ENCODE measurements around the gene SEMA6D. TPM values are rescaled to one million over a fixed set of nuclear protein-coding genes. Genes with fewer than 3 reads are reported as not detected.

SEMA6D gene
- total and polyA plus RNA-seq, 2 experiments from 2014 or later: 77.6 to 90.6 TPM

- no peak for DNase-seq (ENCODE audit: low read depth in 1 of 2, low spot score in 1 of 2)
- Histone ChIP-seq H3K36me3 (no peaks in the 10 kb centered on the region), H3K27me3 (no peaks in the 10 kb centered on the region), H3K9me3 (ENCODE audit: low read depth) (no peaks in the 10 kb centered on the region), H3K4me3 (no peak overlapping the region), H3K27ac (no peak overlapping the region), H3K4me1 (ENCODE audit: low read depth) (peaks cover 7% of the 10 kb centered on the region)
- no peak for TF ChIP-seq CTCF (IDR thresholded peaks at IDR 0.05; ENCODE audit: low read depth, low read length)
Measured at GRCh38 chr15:47707391-47707790, 9.9 kb upstream of the SEMA6D start.

GRCh38 chr15:47708161-47708980 is 8.9 kb upstream of the SEMA6D start:
- no peak for TF ChIP-seq CTCF (IDR thresholded peaks at IDR 0.05; ENCODE audit: low read depth, low read length)
- no peak overlapping the region for H3K4me3 ChIP-seq
- peaks cover 12% of the 10 kb centered on the region for H3K4me1 ChIP-seq (ENCODE audit: low read depth)
- DNase-seq (ENCODE audit: low read depth in 1 of 2, low spot score in 1 of 2): no peak
- H3K36me3 ChIP-seq: no peaks in the 10 kb centered on the region
- no peaks in the 10 kb centered on the region for H3K27me3 ChIP-seq
- H3K9me3 ChIP-seq (ENCODE audit: low read depth): no peaks in the 10 kb centered on the region
- H3K27ac ChIP-seq: no peak overlapping the region

- peak in 1 of 2 donors; percentile 37 for DNase-seq (ENCODE audit: low read depth in 1 of 2, low spot score in 1 of 2)
- peak; percentile 62 for TF ChIP-seq CTCF (IDR thresholded peaks at IDR 0.05; ENCODE audit: low read depth, low read length)
Measured at GRCh38 chr15:47711655-47712054, 5.7 kb upstream of the SEMA6D start.

GRCh38 chr15:47715402-47715801 is 1.9 kb upstream of the SEMA6D start:
- Histone ChIP-seq H3K4me1 (ENCODE audit: low read depth) (peaks cover 19% of the 10 kb centered on the region), H3K9me3 (ENCODE audit: low read depth) (no peaks in the 10 kb centered on the region), H3K27me3 (no peaks in the 10 kb centered on the region), H3K36me3 (no peaks in the 10 kb centered on the region), H3K4me3 (no peak overlapping the region), H3K27ac (no peak overlapping the region)
- DNase-seq (ENCODE audit: low read depth in 1 of 2, low spot score in 1 of 2): no peak
- TF ChIP-seq CTCF (IDR thresholded peaks at IDR 0.05; ENCODE audit: low read depth, low read length): no peak

More at GRCh38 chr15:47711655-47712054, 5.7 kb upstream of the SEMA6D start:
- H3K27me3 ChIP-seq: no peaks in the 10 kb centered on the region
- H3K4me3 ChIP-seq: no peak overlapping the region
- peaks cover 24% of the 10 kb centered on the region for H3K4me1 ChIP-seq (ENCODE audit: low read depth)
- no peak overlapping the region for H3K27ac ChIP-seq
- H3K36me3 ChIP-seq: no peaks in the 10 kb centered on the region
- no peaks in the 10 kb centered on the region for H3K9me3 ChIP-seq (ENCODE audit: low read depth)

GRCh38 chr15:47715856-47716445 is 1.4 kb upstream of the SEMA6D start:
- Histone ChIP-seq H3K4me3 (no peak overlapping the region), H3K9me3 (ENCODE audit: low read depth) (no peaks in the 10 kb centered on the region), H3K27ac (peak overlapping the region; percentile 85), H3K4me1 (ENCODE audit: low read depth) (peaks cover 24% of the 10 kb centered on the region), H3K27me3 (no peaks in the 10 kb centered on the region), H3K36me3 (no peaks in the 10 kb centered on the region)
- DNase-seq (ENCODE audit: low read depth in 1 of 2, low spot score in 1 of 2): peak in 1 of 2 donors; percentile 64
- TF ChIP-seq CTCF (IDR thresholded peaks at IDR 0.05; ENCODE audit: low read depth, low read length): no peak

Measured in cardiac muscle cell (in vitro differentiated cells and primary cell).